Measurements from ENCODE around the gene TMEM129.

Gene TMEM129

GRCh38 chr4:1748465-1748995, 27.4 kb upstream of the TMEM129 start:
- intact Hi-C loops (cut with DNase I), result loop anchor here (5.0 kb wide), 1 partner anchor 64 kb away; no protein-coding TSS in a partner anchor
- peak; percentile 45 to 89 (median 72) for DNase-seq

- intact Hi-C loops (cut with DNase I), result loop anchor here (5.0 kb wide), 1 partner anchor 65 kb away; no protein-coding TSS in a partner anchor
- no peak for DNase-seq
Observed at GRCh38 chr4:1747603-1747967, 26.5 kb upstream of the TMEM129 start.

GRCh38 chr4:1746919-1747602, 25.9 kb upstream of the TMEM129 start:
- peak in 38 of 42 donors; percentile 11 to 74 (median 44) for DNase-seq
- intact Hi-C loops (cut with DNase I), result loop anchor here (5.0 kb wide), 1 partner anchor 65 kb away; no protein-coding TSS in a partner anchor

GRCh38 chr4:1746265-1746691, 25.2 kb upstream of the TMEM129 start:
- peak; percentile 38 to 87 (median 70) for DNase-seq
- intact Hi-C loops (cut with DNase I), result loop anchor here (5.0 kb wide), 1 partner anchor 66 kb away; no protein-coding TSS in a partner anchor

GRCh38 chr4:1745697-1746096, 24.6 kb upstream of the TMEM129 start:
- no peak for DNase-seq
- intact Hi-C loops (cut with DNase I), result loop anchor here (5.0 kb wide), 1 partner anchor 67 kb away; no protein-coding TSS in a partner anchor

- DNase-seq, result no peak
- intact Hi-C loops (cut with DNase I), result loop anchor here (5.0 kb wide), 1 partner anchor 67 kb away; no protein-coding TSS in a partner anchor
Observed at GRCh38 chr4:1745165-1745564, 24.0 kb upstream of the TMEM129 start.

- intact Hi-C loops (cut with DNase I), result no loop called here
- no peak for DNase-seq
Observed at GRCh38 chr4:1744552-1744951, 23.4 kb upstream of the TMEM129 start.

GRCh38 chr4:1743975-1744374, 22.9 kb upstream of the TMEM129 start:
- no peak for DNase-seq
- intact Hi-C loops (cut with DNase I), result no loop called here

- intact Hi-C loops (cut with DNase I), result no loop called here
- DNase-seq, result no peak
Observed at GRCh38 chr4:1743551-1743950, 22.4 kb upstream of the TMEM129 start.

- DNase-seq, result no peak
- intact Hi-C loops (cut with DNase I), result no loop called here
Observed at GRCh38 chr4:1741208-1741607, 20.1 kb upstream of the TMEM129 start.

GRCh38 chr4:1740021-1740545, 19.0 kb upstream of the TMEM129 start:
- intact Hi-C loops (cut with DNase I), result no loop called here
- DNase-seq, result no peak

- DNase-seq, result no peak
- intact Hi-C loops (cut with DNase I), result no loop called here
Observed at GRCh38 chr4:1739358-1739757, 18.2 kb upstream of the TMEM129 start.

- intact Hi-C loops (cut with DNase I), result no loop called here
- no peak for DNase-seq
Observed at GRCh38 chr4:1738410-1738809, 17.3 kb upstream of the TMEM129 start.

- intact Hi-C loops (cut with DNase I), result no loop called here
- DNase-seq, result no peak
Observed at GRCh38 chr4:1737666-1738065, 16.5 kb upstream of the TMEM129 start.

- intact Hi-C loops (cut with DNase I), result no loop called here
- DNase-seq, result no peak
Observed at GRCh38 chr4:1736812-1737211, 15.7 kb upstream of the TMEM129 start.

- intact Hi-C loops (cut with DNase I), result no loop called here
- DNase-seq, result no peak
Observed at GRCh38 chr4:1735215-1735614, 14.1 kb upstream of the TMEM129 start.

- intact Hi-C loops (cut with DNase I), result no loop called here
- no peak for DNase-seq
Observed at GRCh38 chr4:1732911-1733310, 11.8 kb upstream of the TMEM129 start.

GRCh38 chr4:1731180-1731579, 10.1 kb upstream of the TMEM129 start:
- intact Hi-C loops (cut with DNase I), result no loop called here
- DNase-seq, result peak in 1 of 42 donors; percentile 2

GRCh38 chr4:1730532-1731135, 9.5 kb upstream of the TMEM129 start:
- DNase-seq, result no peak
- intact Hi-C loops (cut with DNase I), result no loop called here
